GM12878 (cell line): ENCODE results near the gene TGFBI. TPM values are rescaled to one million over a fixed set of nuclear protein-coding genes. Genes with fewer than 3 reads are reported as not detected.

Experiments
- CUX1 ChIP-seq: IDR thresholded peaks from 2 replicates; pipeline ENCODE4 v1.6.1; 2012; ENCODE audit warnings: improper control_type of control experiment, low read depth, low read length; ENCODE audit not compliant: insufficient replicate concordance
- E4F1 ChIP-seq: fragments of 450-650 bp; IDR thresholded peaks from 2 replicates; pipeline ENCODE4 v1.6.1; 2018; ENCODE audit warnings: borderline replicate concordance, mild to moderate bottlenecking; ENCODE audit not compliant: partially characterized antibody
- ETV6 ChIP-seq, 2 experiments: fragments of 450-650 bp in 1 of 2; IDR thresholded peaks in 1 of 2; conservative IDR thresholded peaks in 1 of 2; 2 replicates each; pipeline ENCODE4 v1.6.1; 2014; ENCODE audit warnings: antibody characterized with exemption in 1 of 2, borderline replicate concordance in 1 of 2, low read depth in 1 of 2, mild to moderate bottlenecking in 1 of 2, moderate library complexity in 1 of 2
- IRF5 ChIP-seq: fragments of 450-650 bp; IDR thresholded peaks from 2 replicates; pipeline ENCODE4 v1.6.1; 2017; ENCODE audit warnings: borderline replicate concordance
- MTA2 ChIP-seq: fragments of 450-650 bp; IDR thresholded peaks from 2 replicates; pipeline ENCODE4 v1.6.1; 2016; ENCODE audit warnings: low read depth, mild to moderate bottlenecking, moderate library complexity
- NR2C1 ChIP-seq: fragments of 450-650 bp; IDR thresholded peaks from 2 replicates; pipeline ENCODE4 v1.6.1; 2017; ENCODE audit warnings: antibody characterized with exemption, mild to moderate bottlenecking, moderate library complexity
- TARDBP ChIP-seq: IDR thresholded peaks from 2 replicates; pipeline ENCODE4 v1.6.1; 2016; ENCODE audit warnings: borderline replicate concordance
- ZZZ3 ChIP-seq: IDR thresholded peaks from 2 replicates; pipeline ENCODE4 v1.6.1; 2011; ENCODE audit warnings: low read depth; ENCODE audit not compliant: control insufficient read depth, insufficient read length
- polyA plus RNA-seq, 11 experiments: library from polyadenylated mRNA; depleted of rRNA in 4 of 11; unstranded in 6 of 11; stranded (reverse) in 5 of 11; fragments of >200 nt; fragmentation: Nextera tagmentation in 4 of 11; fragmentation: Illumina TruSeq in 1 of 11; extraction: Ambion mirVana in 4 of 11; extraction: Trizol in 1 of 11; gene quantifications; 1 replicate in 1 of 11; 2 replicates in 10 of 11; pipeline versions ENCODE4 v1.2.1 to v1.2.3, GENCODE V29; 2011 to 2016; ENCODE audit warnings: inconsistent platforms in 2 of 11, missing spikeins in 2 of 11, low read depth in 1 of 11
- total RNA-seq, 4 experiments: library from RNA; depleted of rRNA in 3 of 4; stranded (reverse); fragments of >200 nt in 3 of 4; fragmentation: Illumina TruSeq in 1 of 4; extraction: Trizol in 1 of 4; gene quantifications; 2 replicates each; pipeline versions ENCODE4 v1.2.1 to v1.2.3, GENCODE V29; 2013 to 2021

The TGFBI gene
- total and polyA plus RNA-seq, 10 of the 15 experiments (the other 5 are each of a cell fraction or from before 2014, with no cell fraction given), result 0.12 to 1.8 (median 0.19) TPM

GRCh38 chr5:136098176-136098575, 69.4 kb downstream of the TGFBI start (continued):
- TF ChIP-seq CUX1 (no peak), E4F1 (no peak), ETV6 (conservative IDR thresholded peaks at IDR 0.05 in 1 of 2, IDR thresholded peaks at IDR 0.05 in 1 of 2; ENCODE audit: borderline replicate concordance in 1 of 2, low read depth in 1 of 2) (no peak), IRF5 (no peak), TARDBP (no peak), ZZZ3 (no peak), MTA2 (no peak), NR2C1 (no peak)
